Right cardiac atrium (tissue), 5 donors: ENCODE results near the gene C2. TPM values are rescaled to one million over a fixed set of nuclear protein-coding genes. Genes with fewer than 3 reads are reported as not detected.
"Not testable (repeated sequence)": the region's sequence is repeated elsewhere in the genome, so short reads cannot be mapped to it uniquely, and the experiment has no call there.

Experiments
- ATAC-seq, 2 donors: fragments of 200-7000 bp; cut with Tn5 transposase; one replicate each; pipeline versions ENCODE4 v1.8.0 to v1.9.1; 2020; ENCODE audit warnings: moderate library complexity in 2 of 2, mild to moderate bottlenecking in 1 of 2
- DNase-seq, 3 donors: peaks; one replicate each; pipeline ENCODE4 v3.0.0-alpha.2; 2020
- H3K27ac ChIP-seq: one replicate; pipeline ENCODE4 v1.5.1; 2013; ENCODE audit warnings: mild to moderate bottlenecking, low read length, control low read depth, moderate library complexity
- H3K27me3 ChIP-seq: one replicate; pipeline ENCODE4 v1.6.1; 2013; ENCODE audit not compliant: control insufficient read depth, insufficient read depth
- H3K4me1 ChIP-seq: one replicate; pipeline ENCODE4 v1.6.1; 2013; ENCODE audit warnings: low read length; ENCODE audit not compliant: control insufficient read depth, insufficient read depth
- H3K4me3 ChIP-seq: one replicate; pipeline ENCODE4 v1.5.1; 2013; ENCODE audit warnings: low read length, control low read depth
- H3K9me3 ChIP-seq: one replicate; pipeline ENCODE4 v1.6.1; 2013; ENCODE audit warnings: low read length; ENCODE audit not compliant: control insufficient read depth
- WGBS: extraction: QIAGEN DNeasy Blood & Tissue Kit; methylation state at CpG from one replicate; pipeline ENCODE4 v1.1.7; 2013; 5-methylcytosine and 5-hydroxymethylcytosine counted together
- intact Hi-C, 4 donors: fragments of 100-400 bp; cut with DNase I; formaldehyde crosslinking; loops; one replicate each; pipeline versions ENCODE4 v1.11.0 to v1.14.0; 2022 to 2023
- polyA plus RNA-seq: library from polyadenylated mRNA; stranded (reverse); fragments of 200-250 nt; gene quantifications from one replicate; pipeline ENCODE4 v1.2.3, GENCODE V29; 2013
- total RNA-seq, 4 donors: library from RNA; stranded (reverse); fragmentation: NEBNext Ultra II Directional; extraction: Animal tissue kit (Norgen Biotek cat#: 25700); gene quantifications; one replicate each; pipeline ENCODE4 v1.2.1, GENCODE V29; 2021
- donor health status: healthy with polysubstance abuse.
- donor health status: DM: no; HTN: yes; CAD: no.
- donor health status: DM: no; HTN: no; CAD: no.
- donor health status: DM: no; HTN: yes; CAD: no; lungs with severe emphysema.
- donor health status: DM: yes; HTN: yes; CAD: no.

The C2 gene
- total and polyA plus RNA-seq, 5 donors: 3.0 to 19.8 (median 11.4) TPM

- WGBS: 86% methylated on average over 23 of the region's 23 CpGs
- ATAC-seq (no peak), DNase-seq (peak in 1 of 3 donors; percentile 45)
- intact Hi-C loops: no loop called here
- no peak overlapping the region for H3K4me3 ChIP-seq
- no peaks in the 10 kb centered on the region for H3K27me3 ChIP-seq
- no peaks in the 10 kb centered on the region for H3K9me3 ChIP-seq
- H3K27ac ChIP-seq: no peak overlapping the region
- peaks cover 4% of the 10 kb centered on the region for H3K4me1 ChIP-seq
Measured at GRCh38 chr6:31968791-31969711, 41.5 kb downstream of the C2 start.

- H3K4me3 ChIP-seq: no peak overlapping the region
- WGBS: 67% methylated on average over 17 of the region's 17 CpGs
- H3K27ac ChIP-seq: no peak overlapping the region
Measured at GRCh38 chr6:31969712-31970603, 42.4 kb downstream of the C2 start.

GRCh38 chr6:31970604-31971271, 43.2 kb downstream of the C2 start:
- intact Hi-C loops: loop anchor here in 1 of 4 donors (10.0 kb wide), 1 partner anchor 1004 kb away; no protein-coding TSS in a partner anchor
- Histone ChIP-seq H3K27ac (peak overlapping the region; percentile 90), H3K4me1 (peaks cover 4% of the 10 kb centered on the region), H3K4me3 (peak overlapping the region; percentile 71), H3K27me3 (no peaks in the 10 kb centered on the region), H3K9me3 (no peaks in the 10 kb centered on the region)
- 78% methylated on average over 18 of the region's 18 CpGs for WGBS
- DNase-seq (peak in 2 of 3 donors; percentile 64 to 69), ATAC-seq (no peak)

More at GRCh38 chr6:31969712-31970603, 42.4 kb downstream of the C2 start:
- H3K4me1 ChIP-seq: peaks cover 4% of the 10 kb centered on the region
- no peaks in the 10 kb centered on the region for H3K27me3 ChIP-seq
- no peaks in the 10 kb centered on the region for H3K9me3 ChIP-seq
- ATAC-seq (no peak), DNase-seq (no peak)
- intact Hi-C loops: loop anchor here in 1 of 4 donors (10.0 kb wide), 1 partner anchor 1005 kb away; no protein-coding TSS in a partner anchor

GRCh38 chr6:31971279-31971992, 43.9 kb downstream of the C2 start:
- DNase-seq (peak in 1 of 3 donors; percentile 63), ATAC-seq (peak in 1 of 2 donors; percentile 2)
- Histone ChIP-seq H3K4me3 (peak overlapping the region; percentile 71), H3K27me3 (no peaks in the 10 kb centered on the region), H3K27ac (peak overlapping the region; percentile 90), H3K4me1 (peaks cover 4% of the 10 kb centered on the region), H3K9me3 (no peaks in the 10 kb centered on the region)
- intact Hi-C loops: loop anchor here in 1 of 4 donors (10.0 kb wide), 1 partner anchor 1003 kb away; no protein-coding TSS in a partner anchor
- 25% methylated on average over 29 of the region's 29 CpGs for WGBS

- under 1% methylated on average over 62 of the region's 62 CpGs for WGBS
- Histone ChIP-seq H3K27me3 (no peaks in the 10 kb centered on the region), H3K27ac (peak within 1 kb of the TSS; percentile 90), H3K4me3 (peak within 1 kb of the TSS; percentile 71), H3K4me1 (peaks cover 4% of the 10 kb centered on the region), H3K9me3 (no peaks in the 10 kb centered on the region)
- ATAC-seq (peak; percentile 94 to 96), DNase-seq (peak; percentile 97 to 99 (median 97))
- intact Hi-C loops: loop anchor here in 1 of 4 donors (10.0 kb wide), 1 partner anchor 1003 kb away; no protein-coding TSS in a partner anchor
Measured at GRCh38 chr6:31971993-31972708, 44.6 kb downstream of the C2 start, which contains the start of gene DXO. Gene DXO (minus strand): TSS chr6:31972138. CDS start chr6:31971675, 463 bp downstream.

- DNase-seq (no peak), ATAC-seq (peak in 1 of 2 donors; percentile 24)
- H3K27ac ChIP-seq: peak overlapping the region; percentile 90
- peak overlapping the region; percentile 71 for H3K4me3 ChIP-seq
- H3K4me1 ChIP-seq: peaks cover 4% of the 10 kb centered on the region
- intact Hi-C loops: loop anchor here in 1 of 4 donors (10.0 kb wide), 1 partner anchor 1002 kb away; no protein-coding TSS in a partner anchor
- 6% methylated on average over 19 of the region's 19 CpGs for WGBS
- H3K27me3 ChIP-seq: no peaks in the 10 kb centered on the region
- no peaks in the 10 kb centered on the region for H3K9me3 ChIP-seq
Measured at GRCh38 chr6:31972709-31973350, 45.3 kb downstream of the C2 start.

GRCh38 chr6:31976065-31976464, 48.5 kb downstream of the C2 start:
- WGBS: 98% methylated on average over 30 of the region's 30 CpGs
- H3K4me3 ChIP-seq, H3K4me1 ChIP-seq, H3K27me3 ChIP-seq, H3K9me3 ChIP-seq, H3K27ac ChIP-seq, ATAC-seq: not testable (repeated sequence)
- intact Hi-C loops: loop anchor here in 1 of 4 donors (10.0 kb wide), 1 partner anchor 999 kb away; no protein-coding TSS in a partner anchor
- peak in 2 of 3 donors; percentile 46 to 70 for DNase-seq

- 94% methylated on average over 12 of the region's 12 CpGs for WGBS
- intact Hi-C loops: loop anchor here in 1 of 4 donors (10.0 kb wide), 1 partner anchor 997 kb away; no protein-coding TSS in a partner anchor
- peak in 1 of 3 donors; percentile 16 for DNase-seq
Measured at GRCh38 chr6:31977816-31978431, 50.4 kb downstream of the C2 start.

More at GRCh38 chr6:31977816-31978431, 50.4 kb downstream of the C2 start:
- H3K27ac ChIP-seq: no peak overlapping the region
- ATAC-seq: no peak
- H3K27me3 ChIP-seq: no peaks in the 10 kb centered on the region
- H3K4me1 ChIP-seq: no peaks in the 10 kb centered on the region
- no peak overlapping the region for H3K4me3 ChIP-seq
- H3K9me3 ChIP-seq: no peaks in the 10 kb centered on the region
